Mesangial cell (primary cell): ENCODE measurements around the gene NLRP7. TPM values are rescaled to one million over a fixed set of nuclear protein-coding genes. Genes with fewer than 3 reads are reported as not detected.

Experiments
- total RNA-seq: library from RNA; depleted of rRNA; stranded (reverse); fragments of >200 nt; gene quantifications from 2 replicates; pipeline ENCODE4 v1.2.3, GENCODE V29; 2015

Gene NLRP7
- not detected in 2 replicates for total RNA-seq

DNA sequence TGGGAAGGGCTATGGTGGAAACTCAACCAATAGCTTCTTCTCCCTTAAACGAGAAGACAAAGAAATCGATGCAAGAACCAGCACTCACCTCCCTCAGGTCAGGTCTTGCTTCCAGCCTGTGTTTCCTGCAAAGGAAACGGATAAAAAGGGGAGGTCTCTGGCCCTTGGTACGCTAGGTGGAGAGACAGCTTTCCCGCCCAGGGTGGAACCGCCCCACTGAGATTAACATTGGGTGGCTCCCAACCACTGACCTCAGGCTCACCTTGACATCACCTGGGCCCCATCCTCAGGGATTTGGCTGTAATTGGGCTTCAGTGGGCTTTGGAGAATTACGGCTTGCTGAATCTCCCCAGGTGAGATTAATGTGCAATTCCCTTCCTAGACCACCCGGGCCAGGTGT is at the start of gene NLRP7:
Gene NLRP7 (minus strand): TSS at position 150 of the 400 bp plus-strand sequence.

DNA sequence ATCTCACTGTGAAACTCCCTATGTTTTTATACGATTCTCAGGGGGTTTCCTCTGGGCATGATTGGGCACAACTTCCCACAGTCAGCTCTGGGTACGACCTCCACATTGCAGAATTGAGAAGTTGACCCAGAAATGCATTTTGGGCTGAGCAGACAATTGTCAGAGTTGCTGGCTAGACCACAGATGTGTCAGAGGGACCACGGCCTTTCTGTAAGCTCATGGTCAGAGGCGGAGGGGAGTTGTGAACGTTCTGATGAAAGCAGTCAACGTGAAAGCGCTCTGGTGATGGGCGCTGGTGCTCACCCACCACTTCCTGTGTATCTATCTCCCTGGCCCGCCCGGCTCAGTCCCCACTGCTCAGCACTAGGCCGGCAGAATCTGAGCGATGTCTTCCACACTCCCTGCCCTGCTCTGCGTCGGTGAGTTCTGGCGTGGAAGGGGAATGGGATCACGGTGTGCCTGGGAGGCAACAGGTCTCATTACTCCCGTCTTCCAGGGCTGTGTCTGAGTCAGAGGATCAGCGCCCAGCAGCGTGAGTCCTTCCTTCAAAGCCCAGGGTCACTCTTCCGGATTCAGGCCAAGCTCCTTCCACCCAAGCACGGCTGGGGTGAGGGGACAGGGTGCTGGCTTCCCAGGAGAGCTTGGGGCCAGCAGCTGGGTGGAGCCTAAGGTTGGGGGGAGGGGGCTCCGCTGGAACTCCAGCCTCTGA is 41.4 kb downstream of the NLRP7 start, which contains the start of gene NCR1:
Gene NCR1 (plus strand): TSS at position 346 of the 709 bp plus-strand sequence. CDS start 40 bp downstream, at position 386.

DNA sequence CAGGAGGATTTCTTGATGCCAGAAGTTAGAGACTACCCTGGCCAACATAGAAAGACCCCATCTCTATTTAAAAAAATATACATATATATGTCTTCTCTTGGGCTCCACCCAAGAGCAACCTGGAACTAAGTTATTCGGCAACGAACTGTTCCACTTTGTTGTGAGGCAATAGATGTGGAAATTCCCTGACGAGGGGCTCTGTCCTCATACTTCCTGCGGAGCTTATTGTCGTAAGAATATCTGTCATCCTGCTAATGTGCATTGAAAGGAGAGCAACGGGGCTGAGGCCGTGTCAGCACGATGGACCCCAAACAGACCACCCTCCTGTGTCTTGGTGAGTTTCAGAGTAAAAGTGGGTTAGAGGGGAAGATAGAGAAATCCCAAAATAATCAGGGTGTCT is 73.3 kb downstream of the NLRP7 start, which contains the start of gene FCAR:
Gene FCAR (plus strand): TSS at position 246 of the 400 bp plus-strand sequence. CDS start 55 bp downstream, at position 301.

Other genes starting within 250 kb of the NLRP7 start
- gene KIR3DL3, start 223.1 kb downstream of the NLRP7 start, total RNA-seq, result not detected in 2 replicates
- gene KIR2DL3, start 209.0 kb downstream of the NLRP7 start, total RNA-seq, result not detected in 2 replicates
- gene KIR2DL1, start 177.7 kb downstream of the NLRP7 start, total RNA-seq, result not detected in 2 replicates
- not detected in 2 replicates for gene KIR2DL4, start 143.9 kb downstream of the NLRP7 start, total RNA-seq
- not detected in 2 replicates for gene KIR3DL1, start 131.1 kb downstream of the NLRP7 start, total RNA-seq
- not detected in 2 replicates for gene KIR2DS4, start 114.9 kb downstream of the NLRP7 start, total RNA-seq
- gene KIR3DL2, start 97.1 kb downstream of the NLRP7 start, total RNA-seq, result not detected in 2 replicates
- not detected in 2 replicates for gene FCAR, start 73.3 kb downstream of the NLRP7 start, total RNA-seq
- not detected in 2 replicates for gene NCR1, start 41.4 kb downstream of the NLRP7 start, total RNA-seq
- gene NLRP2, start 18.8 kb upstream of the NLRP7 start, total RNA-seq, result 22.8 and 28.8 TPM in 2 replicates
- gene GP6, start 90.7 kb upstream of the NLRP7 start, total RNA-seq, result 0.13 TPM in 1 of 2 replicates, not detected in the other
- 7.7 and 16.2 TPM in 2 replicates for gene RDH13, start 115.6 kb upstream of the NLRP7 start, total RNA-seq
- 6.0 and 30.7 TPM in 2 replicates for gene EPS8L1, start 128.3 kb upstream of the NLRP7 start, total RNA-seq
- 65.5 and 69.6 TPM in 2 replicates for gene PPP1R12C, start 170.1 kb upstream of the NLRP7 start, total RNA-seq
- 0.65 and 5.2 TPM in 2 replicates for gene TNNT1, start 201.7 kb upstream of the NLRP7 start, total RNA-seq
- 1.9 TPM in 1 of 2 replicates, not detected in the other for gene TNNI3, start 210.2 kb upstream of the NLRP7 start, total RNA-seq
- 0.65 and 6.7 TPM in 2 replicates for gene DNAAF3, start 219.1 kb upstream of the NLRP7 start, total RNA-seq
- 0.38 TPM in 1 of 2 replicates, not detected in the other for gene SYT5, start 232.8 kb upstream of the NLRP7 start, total RNA-seq